Posterior cingulate gyrus (tissue), 11 donors: ENCODE results near the gene SPTSSB.

Source experiments
- DNase-seq, 10 donors: peaks; one replicate each; pipeline versions ENCODE4 v3.0.0 to v3.0.0-alpha.2; 2020 to 2021; ENCODE audit warnings: mixed read lengths in 3 of 10
- intact Hi-C: fragments of 100-400 bp; cut with DNase I; formaldehyde crosslinking; loops from one replicate; pipeline ENCODE4 v1.15.1; 2023

The SPTSSB gene

GRCh38 chr3:161343540-161343939 is 27.8 kb downstream of the SPTSSB start:
- intact Hi-C loops, result no loop called here
- DNase-seq, result no peak

- DNase-seq, result no peak
- intact Hi-C loops, result no loop called here
These were observed 28.7 kb downstream of the SPTSSB start for GRCh38 chr3:161342629-161343028.

GRCh38 chr3:161339517-161340500 is 31.5 kb downstream of the SPTSSB start:
- DNase-seq, result no peak
- intact Hi-C loops, result no loop called here

GRCh38 chr3:161337311-161337710 is 34.0 kb downstream of the SPTSSB start:
- intact Hi-C loops, result no loop called here
- DNase-seq, result no peak

- no peak for DNase-seq
- intact Hi-C loops, result no loop called here
These were observed 34.7 kb downstream of the SPTSSB start for GRCh38 chr3:161336661-161337060.

GRCh38 chr3:161333696-161334095 is 37.6 kb downstream of the SPTSSB start:
- no peak for DNase-seq
- intact Hi-C loops, result no loop called here

- intact Hi-C loops, result no loop called here
- DNase-seq, result no peak
These were observed 38.5 kb downstream of the SPTSSB start for GRCh38 chr3:161332792-161333191.

GRCh38 chr3:161325059-161325458 is 46.3 kb downstream of the SPTSSB start:
- no peak for DNase-seq
- intact Hi-C loops, result no loop called here

GRCh38 chr3:161323926-161324621 is 47.2 kb downstream of the SPTSSB start:
- no peak for DNase-seq
- intact Hi-C loops, result no loop called here

- no peak for DNase-seq
- intact Hi-C loops, result no loop called here
These were observed 48.3 kb downstream of the SPTSSB start for GRCh38 chr3:161322781-161323568.

- no peak for DNase-seq
- intact Hi-C loops, result no loop called here
These were observed 50.5 kb downstream of the SPTSSB start for GRCh38 chr3:161320837-161321236.

GRCh38 chr3:161319867-161320266 is 51.5 kb downstream of the SPTSSB start:
- no peak for DNase-seq
- intact Hi-C loops, result no loop called here

GRCh38 chr3:161317077-161317476 is 54.2 kb downstream of the SPTSSB start:
- DNase-seq, result no peak
- intact Hi-C loops, result no loop called here

GRCh38 chr3:161316006-161316689 is 55.2 kb downstream of the SPTSSB start:
- no peak for DNase-seq
- intact Hi-C loops, result no loop called here

GRCh38 chr3:161314836-161315395 is 56.4 kb downstream of the SPTSSB start:
- no peak for DNase-seq
- intact Hi-C loops, result no loop called here

- intact Hi-C loops, result no loop called here
- no peak for DNase-seq
These were observed 60.5 kb downstream of the SPTSSB start for GRCh38 chr3:161310649-161311423.

- DNase-seq, result no peak
- intact Hi-C loops, result no loop called here
These were observed 66.0 kb downstream of the SPTSSB start for GRCh38 chr3:161305095-161305991.

- DNase-seq, result no peak
- intact Hi-C loops, result no loop called here
These were observed 74.5 kb downstream of the SPTSSB start for GRCh38 chr3:161296814-161297213.
